HG03039 (cell line): Measurements from ENCODE around the gene PRR23B.
"Not testable (repeated sequence)": the region's sequence is repeated elsewhere in the genome, so short reads cannot be mapped to it uniquely, and the experiment has no call there.

Experiments used
- ATAC-seq: cut with Tn5 transposase; IDR thresholded peaks from one replicate; pipeline ENCODE4 v1.9.1; 2021; ENCODE audit warnings: mild to moderate bottlenecking, moderate library complexity; ENCODE audit not compliant: unreplicated experiment

PRR23B gene

GRCh38 chr3:139020868-139021234, at the start of gene PRR23B:
TSS of gene PRR23B (minus strand) at chr3:139020926. CDS start at chr3:139020661, 265 bp downstream.
- ATAC-seq, result no peak

GRCh38 chr3:139062918-139063317, 42.2 kb upstream of the PRR23B start:
- no peak for ATAC-seq

- no peak for ATAC-seq
Measured at GRCh38 chr3:139052802-139053600, 32.3 kb upstream of the PRR23B start.

DNA sequence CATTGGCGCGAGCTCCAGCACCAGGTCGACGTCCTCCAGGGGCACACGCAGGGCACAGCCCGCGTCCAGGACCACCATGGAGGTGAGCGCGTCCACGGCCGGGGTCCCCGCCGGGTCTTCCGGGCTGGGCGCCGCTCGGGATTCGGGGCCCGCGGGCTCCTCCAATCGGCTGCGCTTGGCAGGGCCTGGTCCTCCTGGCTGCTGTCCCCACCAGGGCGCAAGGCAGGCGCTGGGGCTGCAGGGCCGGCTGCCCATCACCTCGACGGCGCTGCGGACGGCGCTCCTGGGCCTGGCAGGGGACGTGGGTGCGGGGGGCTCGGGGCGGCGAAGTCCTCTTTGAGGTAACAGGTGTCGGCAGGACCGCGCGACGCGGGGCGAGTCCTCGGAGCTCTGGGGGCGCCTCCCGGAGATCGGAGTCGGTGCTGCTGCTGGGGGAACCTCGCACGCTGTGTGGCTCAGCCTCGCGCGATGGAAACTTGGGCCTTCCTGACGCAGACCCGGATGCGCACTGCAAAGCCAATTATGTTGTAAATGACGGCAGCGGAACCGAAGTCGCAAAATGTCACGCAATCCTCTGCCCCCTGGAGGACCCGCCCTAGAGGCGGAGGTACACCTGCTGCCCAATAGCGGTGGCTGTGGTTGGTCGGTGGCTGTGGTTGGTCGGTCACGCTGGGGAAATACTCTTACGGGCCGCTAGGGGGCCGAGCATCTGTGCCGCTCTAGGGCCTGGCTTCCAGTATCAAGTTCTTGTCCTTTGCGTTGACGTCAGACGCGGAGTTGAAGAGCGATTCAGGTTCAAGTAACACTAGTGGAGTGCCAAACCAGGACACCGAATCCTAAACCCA, 23.9 kb upstream of the PRR23B start, which contains the start of gene PRR23C:
Gene PRR23C, minus strand, starts transcription at position 527 of the 845 bp plus-strand sequence. Its CDS starts 272 bp downstream, at position 255.
- ATAC-seq, result no peak

DNA sequence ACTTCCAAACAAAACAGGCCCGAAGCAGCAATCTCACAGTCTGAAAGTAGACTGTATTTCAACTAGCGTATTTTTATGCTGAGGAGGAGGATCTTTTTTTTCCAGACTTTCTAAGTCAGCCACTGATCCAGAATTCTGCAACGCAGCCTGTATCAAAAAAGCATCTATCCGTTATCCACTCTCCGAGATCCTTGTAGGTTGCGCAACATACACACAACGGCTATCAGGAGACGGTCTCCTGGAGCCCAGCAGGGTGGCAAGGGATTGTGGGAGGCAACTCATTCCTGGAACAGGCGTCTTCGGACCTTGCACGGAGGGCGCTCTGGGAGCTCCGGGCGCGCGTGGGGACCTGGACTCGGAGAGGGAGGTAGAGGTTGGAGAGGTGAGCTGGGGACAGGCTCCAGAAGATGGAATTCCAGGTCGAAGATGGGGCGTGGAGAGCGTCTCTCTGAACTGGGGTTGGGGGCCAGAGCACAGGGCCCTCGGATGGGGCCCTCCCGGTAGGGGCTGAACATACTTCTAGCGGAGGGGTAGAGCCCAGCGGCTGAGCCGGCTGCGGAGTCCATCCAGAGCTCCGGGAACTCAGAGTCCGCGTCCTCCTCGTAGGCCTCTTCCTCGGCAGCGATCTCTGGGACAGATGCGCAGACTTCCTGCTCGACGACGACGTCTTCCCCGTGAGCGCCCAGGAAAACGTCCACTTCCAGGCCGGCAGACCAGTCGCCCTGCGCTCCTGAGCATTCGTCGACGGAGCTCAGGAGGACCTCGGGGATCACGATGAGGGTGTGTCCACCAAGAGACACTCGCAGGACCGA, 23.0 kb upstream of the PRR23B start:
- ATAC-seq, result no peak

DNA sequence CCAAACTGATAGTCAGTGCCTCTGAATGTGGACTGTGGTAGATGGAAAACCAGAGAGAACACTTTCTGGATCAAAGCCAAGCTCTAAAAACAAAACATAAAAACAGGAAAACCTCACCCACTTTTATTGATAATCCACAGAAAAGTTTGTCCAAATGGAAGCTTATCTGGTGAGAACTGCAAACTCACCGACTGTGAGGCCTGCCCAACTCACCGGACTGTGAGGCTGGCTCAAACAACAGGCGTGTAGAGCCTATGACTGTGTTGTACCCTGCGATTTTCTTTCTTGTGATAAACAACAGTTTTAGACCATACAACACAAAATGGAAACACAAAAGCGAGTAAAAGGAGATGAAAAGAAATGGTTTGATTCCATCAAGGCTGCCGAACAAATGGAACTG, 16.8 kb upstream of the PRR23B start:
- no peak for ATAC-seq

GRCh38 chr3:139032326-139033002, 11.7 kb upstream of the PRR23B start:
- no peak for ATAC-seq

GRCh38 chr3:139030576-139030975, 9.8 kb upstream of the PRR23B start:
- ATAC-seq, result not testable (repeated sequence)

- ATAC-seq, result no peak
Measured at GRCh38 chr3:139024968-139025367, 4.2 kb upstream of the PRR23B start.

DNA sequence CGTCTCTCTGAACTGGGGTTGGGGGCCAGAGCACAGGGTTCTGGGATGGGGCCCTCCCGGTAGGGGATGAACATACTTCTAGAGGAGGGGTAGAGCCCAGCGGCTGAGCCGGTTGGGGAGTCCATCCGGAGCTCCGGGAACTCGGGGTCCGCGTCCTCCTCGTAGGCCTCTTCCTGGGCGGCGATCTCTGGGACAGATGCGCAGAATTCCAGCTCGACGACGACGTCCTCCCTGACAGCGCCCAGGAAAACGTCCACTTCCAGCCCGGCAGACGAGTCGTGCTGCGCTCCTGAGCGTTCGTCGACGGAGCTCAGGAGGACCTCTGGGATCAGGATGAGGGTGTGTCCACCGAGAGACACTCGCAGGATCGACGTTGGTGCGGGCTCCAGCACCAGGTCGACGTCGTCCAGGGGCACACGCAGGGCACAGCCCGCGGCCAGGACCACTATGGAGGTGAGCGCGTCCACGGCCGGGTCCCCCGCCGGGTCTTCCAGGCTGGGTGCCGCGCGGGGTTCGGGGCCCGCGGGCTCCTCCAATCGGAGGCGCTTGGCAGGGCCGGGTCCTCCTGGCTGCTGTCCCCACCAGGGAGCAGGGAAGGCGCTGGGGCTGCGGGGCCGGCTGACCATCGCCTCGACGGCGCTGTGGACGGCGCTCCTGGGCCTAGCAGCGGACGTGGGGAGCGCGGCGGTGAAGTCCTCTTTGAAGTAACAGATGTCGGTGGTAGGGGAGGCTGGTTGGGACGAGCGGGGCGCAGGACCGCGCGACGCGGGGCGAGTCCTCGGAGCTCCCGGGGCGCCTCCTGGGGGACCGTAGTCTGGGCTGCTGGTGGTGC, 474 bp downstream of the PRR23B start:
- no peak for ATAC-seq

GRCh38 chr3:139016430-139017048, 4.2 kb downstream of the PRR23B start:
- no peak for ATAC-seq

DNA sequence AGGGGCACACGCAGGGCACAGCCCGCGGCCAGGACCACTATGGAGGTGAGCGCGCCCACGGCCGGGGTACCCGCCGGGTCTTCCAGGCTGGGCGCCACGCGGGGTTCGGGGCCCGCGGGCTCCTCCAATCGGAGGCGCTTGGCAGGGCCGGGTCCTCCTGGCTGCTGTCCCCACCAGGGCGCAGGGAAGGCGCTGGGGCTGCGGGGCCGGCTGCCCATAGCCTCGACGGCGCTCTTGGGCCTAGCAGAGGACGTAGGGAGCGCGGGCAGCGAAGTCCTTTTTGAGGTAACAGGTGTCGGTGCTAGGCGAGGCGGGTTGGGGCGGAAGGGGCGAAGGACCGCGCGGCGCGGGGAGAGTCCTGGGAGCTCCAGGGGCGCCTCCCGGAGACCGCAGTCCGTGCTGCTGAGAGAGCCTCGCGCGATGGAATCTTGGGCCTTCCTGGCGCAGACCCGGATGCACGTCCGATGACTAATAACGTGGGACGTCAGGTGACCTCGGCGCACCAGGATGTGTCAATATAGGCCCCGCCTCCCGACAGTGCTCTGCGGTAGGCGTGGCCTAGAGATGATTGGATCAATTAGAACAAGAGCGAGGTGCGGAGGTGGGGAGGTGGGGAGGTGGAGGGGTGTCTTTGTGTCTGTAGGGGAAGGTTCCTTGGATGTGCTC, 14.5 kb downstream of the PRR23B start, which contains the start of gene PRR23A:
Gene PRR23A, minus strand, starts transcription at position 218 of the 666 bp plus-strand sequence. Its CDS starts 0 bp downstream, at position 218.
- ATAC-seq, result no peak

GRCh38 chr3:139005356-139005993, 15.3 kb downstream of the PRR23B start:
- ATAC-seq, result no peak

DNA sequence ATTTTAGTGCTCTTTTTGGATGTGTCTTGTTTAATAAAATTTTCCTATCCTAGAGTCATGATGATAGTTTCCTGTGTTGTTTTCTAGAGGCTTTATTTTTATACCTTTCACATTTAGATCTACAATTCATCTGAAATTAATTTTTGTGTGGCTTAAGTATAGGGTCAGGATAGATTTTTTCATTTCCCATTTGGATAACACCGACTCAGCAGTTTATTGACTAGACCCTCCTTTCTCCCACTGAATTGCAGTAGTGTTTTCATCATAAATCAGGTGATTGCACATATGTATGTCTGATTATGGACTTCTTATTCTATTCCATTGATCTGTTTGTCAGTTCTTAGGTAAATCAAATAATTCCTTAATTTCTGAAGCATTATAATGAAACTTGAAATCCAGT, 25.0 kb downstream of the PRR23B start:
- ATAC-seq, result no peak

DNA sequence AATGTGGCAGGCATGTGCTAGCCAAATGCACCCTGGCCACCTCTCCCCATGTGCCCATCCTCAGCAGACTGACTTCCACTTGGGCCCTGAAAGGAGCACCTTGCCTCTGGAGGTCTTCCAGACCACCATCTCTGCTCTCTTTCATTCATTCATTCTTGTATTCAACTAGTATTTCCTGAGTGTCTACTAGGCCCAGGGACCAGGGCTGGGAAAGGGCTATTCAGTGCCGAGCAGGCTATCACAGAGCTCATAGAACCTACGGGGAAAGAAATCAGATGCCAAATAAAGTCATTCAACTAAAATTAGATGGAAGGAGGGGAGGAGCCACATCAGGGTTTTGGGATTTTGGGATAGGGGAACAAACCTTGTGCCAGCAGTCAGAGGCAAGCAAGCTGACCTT, 33.5 kb downstream of the PRR23B start:
- no peak for ATAC-seq

DNA sequence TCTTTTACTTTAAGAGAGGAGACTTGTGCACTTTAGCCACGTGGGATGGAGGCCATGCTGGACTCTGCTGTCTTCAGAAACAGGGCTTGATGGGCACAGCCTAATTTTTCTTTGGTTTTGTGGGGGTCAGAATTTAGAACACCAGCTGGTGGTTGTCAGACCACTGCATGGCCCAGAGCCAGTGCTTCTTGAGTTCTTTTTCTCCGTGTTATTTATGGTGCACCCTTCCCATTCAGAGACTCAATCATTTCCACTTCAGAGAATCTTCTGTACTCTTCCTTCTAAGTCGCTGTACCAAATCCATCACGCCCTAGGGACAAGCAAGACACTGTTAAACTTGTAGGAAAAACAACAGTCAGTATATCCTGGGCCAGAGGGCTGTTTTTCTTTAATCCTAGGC, 34.8 kb downstream of the PRR23B start:
- no peak for ATAC-seq

DNA sequence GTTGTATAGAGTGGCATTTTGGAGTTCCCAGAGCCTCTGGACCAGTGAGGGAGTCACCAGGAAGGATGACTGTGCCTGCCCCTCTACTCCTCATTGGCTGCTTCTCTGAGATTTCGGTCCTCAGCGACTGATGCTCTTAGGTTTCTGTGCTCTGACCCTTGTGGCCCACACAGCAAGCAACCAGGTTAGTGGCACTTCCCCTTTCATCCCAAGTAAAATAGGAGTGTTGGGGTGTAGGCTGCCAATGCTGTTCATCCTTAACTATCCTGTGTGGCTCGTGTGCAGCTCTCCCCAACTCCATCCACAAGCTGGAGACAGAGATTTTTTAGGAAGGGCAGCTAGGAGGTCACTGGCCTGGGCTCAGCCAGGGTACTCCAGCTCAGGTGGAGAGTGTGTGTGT, 35.9 kb downstream of the PRR23B start:
- ATAC-seq, result no peak

- no peak for ATAC-seq
Measured at GRCh38 chr3:138976047-138976446, 44.7 kb downstream of the PRR23B start.
